HG02678 (cell line): ENCODE measurements around the gene RGS17.

Source experiments
- ATAC-seq: cut with Tn5 transposase; IDR thresholded peaks from one replicate; pipeline ENCODE4 v1.9.1; 2021; ENCODE audit warnings: mild to moderate bottlenecking, moderate library complexity; ENCODE audit not compliant: unreplicated experiment

The RGS17 gene

GRCh38 chr6:152957796-152958195 is 173.3 kb downstream of the RGS17 start:
- ATAC-seq = no peak
